Kidney (tissue), 14 donors: ENCODE results near the gene CPXM2. TPM values are rescaled to one million over a fixed set of nuclear protein-coding genes. Genes with fewer than 3 reads are reported as not detected.

ENCODE experiments used
- DNase-seq, 5 donors: peaks; one replicate each; pipeline ENCODE4 v3.0.0-alpha.2; 2013 to 2020
- FAIRE-seq: peaks from 2 replicates; lab custom pipeline; 2012; peaks lifted over from hg19 to GRCh38; lab: Jason Lieb, UNC
- H3K27ac ChIP-seq, 2 donors: one replicate each; pipeline ENCODE4 v1.7.0; 2013; ENCODE audit warnings: low read depth in 2 of 2, low read length in 2 of 2, inconsistent platforms in 1 of 2
- H3K27me3 ChIP-seq: one replicate; pipeline ENCODE4 v1.7.1; 2013; ENCODE audit warnings: low read length, inconsistent platforms; ENCODE audit not compliant: control insufficient read depth, insufficient read depth
- H3K36me3 ChIP-seq, 3 donors: one replicate each; pipeline versions ENCODE4 v1.7.0 to v1.7.1; 2013; ENCODE audit warnings: low read length in 3 of 3, control low read depth in 1 of 3, inconsistent platforms in 1 of 3; ENCODE audit not compliant: insufficient read depth in 3 of 3, control insufficient read depth in 2 of 3
- H3K4me1 ChIP-seq, 3 donors: one replicate each; pipeline versions ENCODE4 v1.7.0 to v1.7.1; 2013; ENCODE audit warnings: low read length in 3 of 3, inconsistent platforms in 1 of 3, low read depth in 1 of 3; ENCODE audit not compliant: control insufficient read depth in 2 of 3, insufficient read depth in 2 of 3
- H3K4me3 ChIP-seq, 3 donors: one replicate each; pipeline versions ENCODE4 v1.7.0 to v1.8.1; 2013; ENCODE audit warnings: low read length in 3 of 3, control low read depth in 1 of 3, inconsistent platforms in 1 of 3
- H3K9ac ChIP-seq, 3 donors: one replicate each; pipeline versions ENCODE4 v1.7.0 to v1.7.1; 2013; ENCODE audit warnings: low read length in 3 of 3, control low read depth in 1 of 3, inconsistent platforms in 1 of 3
- H3K9me3 ChIP-seq, 3 donors: one replicate each; pipeline versions ENCODE4 v1.7.0 to v1.7.1; 2013; ENCODE audit warnings: low read length in 3 of 3, control low read depth in 1 of 3, inconsistent platforms in 1 of 3; ENCODE audit not compliant: control insufficient read depth in 2 of 3, insufficient read depth in 1 of 3
- CTCF ChIP-seq: IDR thresholded peaks from 3 replicates; pipeline ENCODE4 v1.5.1; 2012; ENCODE audit warnings: mild to moderate bottlenecking, moderate library complexity, borderline replicate concordance; ENCODE audit not compliant: insufficient read depth; ENCODE audit errors: extremely low read depth
- intact Hi-C: fragments of 100-400 bp; cut with DNase I; formaldehyde crosslinking; loops from one replicate; pipeline ENCODE4 v1.11.1; 2022
- polyA plus RNA-seq: library from polyadenylated mRNA; stranded (reverse); fragments of 350-450 nt; fragmentation: Illumina TruSeq; extraction: RNeasy Lipid Tissue Mini Kit (QIAGEN cat#74804); gene quantifications from one replicate; pipeline ENCODE4 v1.2.3, GENCODE V29; 2014; ENCODE audit warnings: low read depth, low replicate concordance; ENCODE audit not compliant: insufficient read depth
- total RNA-seq: library from RNA; stranded (reverse); fragmentation: NEBNext Ultra II Directional; extraction: Animal tissue kit (Norgen Biotek cat#: 25700); gene quantifications from one replicate; pipeline ENCODE4 v1.2.1, GENCODE V29; 2021
- donor health status: control.
- donor health status: control.
- donor health status: control.
- donor health status: control.
- donor health status: control.
- donor health status: DM: yes; HTN: yes; CAD: no.
- donor health status: Normal renal cell carcinoma (clear cell type).

Gene CPXM2
- total and polyA plus RNA-seq, 2 donors from 2014 or later = 18.1 to 18.5 TPM

- DNase-seq (no peak), FAIRE-seq (no peak)
- Histone ChIP-seq H3K4me3 (no peak overlapping the region), H3K27me3 (no peaks in the 10 kb centered on the region), H3K9me3 (no peaks in the 10 kb centered on the region), H3K9ac (no peak overlapping the region), H3K27ac (no peak overlapping the region), H3K4me1 (peaks cover 0 to 15% (median 8%) of the 10 kb centered on the region in 3 donors), H3K36me3 (no peaks in the 10 kb centered on the region)
- intact Hi-C loops = no loop called here
- no peak for TF ChIP-seq CTCF
Observed at GRCh38 chr10:123865880-123866279, 25.7 kb downstream of the CPXM2 start.

GRCh38 chr10:123865350-123865749 lies 26.3 kb downstream of the CPXM2 start:
- Histone ChIP-seq H3K4me1 (peaks cover 0 to 15% (median 5%) of the 10 kb centered on the region in 3 donors), H3K4me3 (no peak overlapping the region), H3K9ac (no peak overlapping the region), H3K9me3 (no peaks in the 10 kb centered on the region), H3K27me3 (no peaks in the 10 kb centered on the region), H3K27ac (no peak overlapping the region), H3K36me3 (no peaks in the 10 kb centered on the region)
- no peak for TF ChIP-seq CTCF
- FAIRE-seq = no peak
- DNase-seq = no peak
- intact Hi-C loops = no loop called here

GRCh38 chr10:123864923-123865322 lies 26.7 kb downstream of the CPXM2 start:
- no peak for DNase-seq
- intact Hi-C loops = no loop called here

More at GRCh38 chr10:123864923-123865322, 26.7 kb downstream of the CPXM2 start:
- Histone ChIP-seq H3K4me1 (peaks cover 0 to 15% (median 4%) of the 10 kb centered on the region in 3 donors), H3K4me3 (no peak overlapping the region), H3K36me3 (no peaks in the 10 kb centered on the region), H3K27ac (no peak overlapping the region), H3K27me3 (no peaks in the 10 kb centered on the region), H3K9ac (no peak overlapping the region), H3K9me3 (no peaks in the 10 kb centered on the region)
- FAIRE-seq = no peak
- TF ChIP-seq CTCF = no peak
